Stimulated activated CD8-positive, alpha-beta memory T cell treated with anti-CD3 and anti-CD28 coated beads, Interleukin-15, amount 100 ng/mL, for 48 hours (primary cell): ENCODE measurements around the gene BMI1.
A peak's percentile ranks its signal among the peaks of the same experiment; 100 is the strongest.

Experiments used
- DNase-seq, 2 donors: peaks; one replicate each; pipeline ENCODE4 v3.0.0-alpha.2; 2020; ENCODE audit warnings: low read depth in 2 of 2

Gene BMI1

GRCh38 chr10:22319980-22320558 is 830 bp upstream of the BMI1 start:
- DNase-seq: no peak

GRCh38 chr10:22321156-22321923 is 441 bp downstream of the BMI1 start:
- DNase-seq: no peak

GRCh38 chr10:22321924-22322640 is 1.2 kb downstream of the BMI1 start:
- no peak for DNase-seq

GRCh38 chr10:22322641-22323160 is 1.8 kb downstream of the BMI1 start:
- no peak for DNase-seq

GRCh38 chr10:22323538-22324305 is 2.8 kb downstream of the BMI1 start:
- no peak for DNase-seq

GRCh38 chr10:22324413-22324812 is 3.5 kb downstream of the BMI1 start:
- no peak for DNase-seq

- no peak for DNase-seq
Observed at GRCh38 chr10:22324893-22325271, 4.0 kb downstream of the BMI1 start.

GRCh38 chr10:22325272-22326144 is 4.6 kb downstream of the BMI1 start:
- peak in 1 of 2 donors; percentile 62 for DNase-seq

GRCh38 chr10:22326145-22326702 is 5.3 kb downstream of the BMI1 start:
- no peak for DNase-seq

- no peak for DNase-seq
Observed at GRCh38 chr10:22329150-22329549, 8.3 kb downstream of the BMI1 start.

GRCh38 chr10:22332116-22332692 is 11.3 kb downstream of the BMI1 start:
- no peak for DNase-seq

- DNase-seq: no peak
Observed at GRCh38 chr10:22333167-22333974, 12.5 kb downstream of the BMI1 start.

- DNase-seq: no peak
Observed at GRCh38 chr10:22333975-22334282, 13.0 kb downstream of the BMI1 start.

- DNase-seq: no peak
Observed at GRCh38 chr10:22334414-22335172, 13.7 kb downstream of the BMI1 start.

- no peak for DNase-seq
Observed at GRCh38 chr10:22335173-22335933, 14.5 kb downstream of the BMI1 start.

GRCh38 chr10:22338185-22338900 is 17.4 kb downstream of the BMI1 start:
- DNase-seq: no peak

GRCh38 chr10:22338931-22339330 is 18.0 kb downstream of the BMI1 start:
- DNase-seq: no peak
